ENCODE results near the gene GSK3B. TPM values are rescaled to one million over a fixed set of nuclear protein-coding genes. Genes with fewer than 3 reads are reported as not detected.
"Not testable (repeated sequence)": the region's sequence is repeated elsewhere in the genome, so short reads cannot be mapped to it uniquely, and the experiment has no call there.

Gene GSK3B
- total RNA-seq, 1 donor from 2014 or later, result 34.1 TPM

DNA sequence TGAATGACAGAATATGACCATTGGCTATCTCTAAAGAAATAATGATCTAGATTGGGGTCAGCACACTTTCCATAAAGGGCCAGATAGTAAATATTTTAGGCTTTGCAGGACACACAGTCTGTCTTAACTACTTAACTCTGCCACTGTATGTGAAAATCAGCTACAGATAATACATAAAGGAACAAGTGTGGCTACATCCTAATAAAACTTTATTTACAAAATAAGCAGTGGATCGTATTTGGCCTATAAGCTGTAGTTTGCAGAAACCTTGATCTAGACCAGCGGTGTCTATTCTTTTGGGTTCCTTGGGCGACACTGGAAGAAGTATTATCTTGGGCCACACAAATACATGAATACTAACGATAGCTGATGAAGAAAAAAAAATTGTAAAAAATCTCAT, 27.6 kb downstream of the GSK3B start:
- no peak overlapping the region for H3K4me3 Mint-ChIP-seq
- H3K27me3 Mint-ChIP-seq (ENCODE audit: insufficient read depth), result no peaks in the 10 kb centered on the region
- H3K9me3 Mint-ChIP-seq, result no peaks in the 10 kb centered on the region
- no peak overlapping the region for H3K27ac Mint-ChIP-seq
- H3K36me3 Mint-ChIP-seq (ENCODE audit: low read depth), result peaks cover 10% of the 10 kb centered on the region
- intact Hi-C loops (cut with micrococcal nuclease), result no loop called here
- no peak for DNase-seq (ENCODE audit: low spot score)
- peaks cover 26% of the 10 kb centered on the region for H3K4me1 Mint-ChIP-seq (ENCODE audit: low read depth)

DNA sequence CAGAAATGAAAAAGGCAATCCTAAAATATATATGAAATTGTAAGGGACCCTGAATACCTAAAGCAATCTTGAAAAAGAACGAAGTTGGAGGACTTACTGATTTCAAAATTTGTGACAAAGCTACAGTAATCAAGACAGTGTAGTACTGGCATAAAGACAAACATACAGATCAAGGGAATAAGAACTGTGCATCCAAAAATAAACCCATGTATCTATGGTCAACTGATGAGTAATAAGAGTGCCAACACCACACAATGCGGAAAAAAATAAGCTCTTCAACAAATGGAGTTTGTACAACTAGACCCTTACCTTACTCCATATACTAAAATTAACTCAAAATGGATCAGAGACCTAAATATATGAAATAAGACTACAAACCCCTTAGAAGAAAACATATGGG, 29.6 kb downstream of the GSK3B start:
- H3K4me1 Mint-ChIP-seq (ENCODE audit: low read depth), result peaks cover 34% of the 10 kb centered on the region

GRCh38 chr3:120062474-120062873, 31.8 kb downstream of the GSK3B start:
- intact Hi-C loops (cut with micrococcal nuclease), result no loop called here
- H3K9me3 Mint-ChIP-seq, result no peaks in the 10 kb centered on the region
- DNase-seq (ENCODE audit: low spot score), result no peak
- no peak overlapping the region for H3K27ac Mint-ChIP-seq
- H3K4me3 Mint-ChIP-seq, result no peak overlapping the region
- peaks cover 12% of the 10 kb centered on the region for H3K36me3 Mint-ChIP-seq (ENCODE audit: low read depth)
- H3K27me3 Mint-ChIP-seq (ENCODE audit: insufficient read depth), result no peaks in the 10 kb centered on the region
- H3K4me1 Mint-ChIP-seq (ENCODE audit: low read depth), result peaks cover 36% of the 10 kb centered on the region

More for the DNA sequence above, 29.6 kb downstream of the GSK3B start:
- Mint-ChIP-seq H3K4me3 (no peak overlapping the region), H3K9me3 (no peaks in the 10 kb centered on the region), H3K36me3 (ENCODE audit: low read depth) (peaks cover 12% of the 10 kb centered on the region), H3K27ac (no peak overlapping the region), H3K27me3 (ENCODE audit: insufficient read depth) (no peaks in the 10 kb centered on the region)
- intact Hi-C loops (cut with micrococcal nuclease), result no loop called here
- DNase-seq (ENCODE audit: low spot score), result no peak

DNA sequence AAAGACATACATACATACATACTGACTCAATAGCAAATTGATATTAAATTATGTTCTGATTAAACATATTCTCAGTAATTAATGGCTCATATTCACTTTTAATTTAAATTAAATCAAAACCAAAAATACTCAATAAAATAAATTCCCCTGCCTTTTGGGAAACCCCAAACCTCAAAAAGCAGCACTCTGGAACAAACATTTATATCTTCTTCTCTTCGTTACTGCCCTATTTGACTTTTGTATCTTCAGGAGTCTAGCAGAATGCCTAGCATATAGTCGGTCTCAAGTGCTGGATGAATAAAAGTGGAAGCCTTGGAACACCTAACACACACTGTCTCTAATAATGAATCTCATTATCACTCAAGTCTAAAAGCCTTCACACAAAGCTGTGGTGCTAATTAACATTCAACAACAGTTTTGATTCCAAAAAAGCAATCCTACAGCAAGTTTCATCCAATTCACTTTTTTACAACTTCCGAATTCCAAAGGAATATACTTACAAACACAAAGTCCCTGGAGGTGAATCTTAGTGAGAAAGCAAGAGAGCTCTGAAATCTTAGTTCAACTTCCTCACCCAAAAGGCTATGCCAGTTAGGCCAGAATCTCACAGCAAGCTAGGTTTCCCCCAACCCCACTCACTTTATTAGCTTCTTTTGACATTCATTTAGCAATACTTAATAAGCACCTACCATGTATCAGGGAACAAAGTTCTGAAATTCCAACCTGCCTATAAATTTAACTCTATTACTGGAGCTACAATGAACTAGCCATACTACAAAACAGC, 35.0 kb downstream of the GSK3B start:
- intact Hi-C loops (cut with micrococcal nuclease), result no loop called here
- Mint-ChIP-seq H3K9me3 (peaks cover 5% of the 10 kb centered on the region), H3K4me1 (ENCODE audit: low read depth) (peaks cover 18% of the 10 kb centered on the region), H3K36me3 (ENCODE audit: low read depth) (peaks cover 15% of the 10 kb centered on the region), H3K4me3 (no peak overlapping the region), H3K27ac (no peak overlapping the region), H3K27me3 (ENCODE audit: insufficient read depth) (no peaks in the 10 kb centered on the region)
- DNase-seq (ENCODE audit: low spot score), result no peak

DNA sequence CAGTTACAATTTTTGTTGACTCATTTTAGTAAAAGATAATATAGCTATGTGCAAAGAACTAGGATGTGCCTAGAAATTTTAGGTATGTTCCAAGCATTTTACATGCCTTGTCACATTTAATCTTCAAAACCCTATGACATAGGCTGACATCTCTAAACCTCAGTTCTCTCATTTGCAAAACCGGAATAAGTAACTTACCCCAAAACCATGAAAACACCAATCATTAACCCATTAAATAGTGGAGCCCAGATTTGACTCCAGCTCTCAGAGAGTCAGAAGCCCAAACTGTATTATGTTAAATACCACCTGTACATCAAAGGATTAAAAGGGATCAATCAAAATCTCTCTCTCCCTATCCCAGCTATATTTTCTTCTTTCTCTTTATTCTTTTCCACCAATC, 36.6 kb downstream of the GSK3B start:
- Mint-ChIP-seq H3K4me1 (ENCODE audit: low read depth) (peaks cover 31% of the 10 kb centered on the region), H3K9me3 (peaks cover 9% of the 10 kb centered on the region), H3K27me3 (ENCODE audit: insufficient read depth) (no peaks in the 10 kb centered on the region), H3K36me3 (ENCODE audit: low read depth) (peaks cover 21% of the 10 kb centered on the region), H3K27ac (no peak overlapping the region), H3K4me3 (no peak overlapping the region)
- no peak for DNase-seq (ENCODE audit: low spot score)
- intact Hi-C loops (cut with micrococcal nuclease), result no loop called here

DNA sequence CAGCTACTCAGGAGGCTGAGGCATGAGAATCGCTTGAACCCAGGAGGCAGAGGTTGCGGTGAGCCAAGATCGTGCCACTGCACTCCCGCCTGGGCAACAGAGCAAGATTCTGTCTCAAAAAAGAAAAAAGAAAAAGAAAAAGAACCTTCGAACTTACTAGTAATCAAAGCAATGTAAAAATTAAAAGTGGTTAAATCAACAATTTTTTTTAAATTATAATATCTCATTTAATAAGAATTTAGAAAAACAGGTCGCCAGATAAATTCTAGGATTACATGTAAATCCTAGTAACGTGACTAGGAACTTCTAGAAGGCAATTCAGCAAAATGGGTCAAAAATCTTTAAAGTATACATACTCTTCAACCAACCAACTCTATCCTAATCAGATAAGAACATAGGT, 37.2 kb downstream of the GSK3B start:
- H3K36me3 Mint-ChIP-seq (ENCODE audit: low read depth), result peaks cover 19% of the 10 kb centered on the region
- peaks cover 34% of the 10 kb centered on the region for H3K4me1 Mint-ChIP-seq (ENCODE audit: low read depth)
- H3K4me3 Mint-ChIP-seq, result no peak overlapping the region
- H3K9me3 Mint-ChIP-seq, result peaks cover 9% of the 10 kb centered on the region
- intact Hi-C loops (cut with micrococcal nuclease), result no loop called here
- H3K27ac Mint-ChIP-seq, result no peak overlapping the region
- no peaks in the 10 kb centered on the region for H3K27me3 Mint-ChIP-seq (ENCODE audit: insufficient read depth)
- no peak for DNase-seq (ENCODE audit: low spot score)

DNA sequence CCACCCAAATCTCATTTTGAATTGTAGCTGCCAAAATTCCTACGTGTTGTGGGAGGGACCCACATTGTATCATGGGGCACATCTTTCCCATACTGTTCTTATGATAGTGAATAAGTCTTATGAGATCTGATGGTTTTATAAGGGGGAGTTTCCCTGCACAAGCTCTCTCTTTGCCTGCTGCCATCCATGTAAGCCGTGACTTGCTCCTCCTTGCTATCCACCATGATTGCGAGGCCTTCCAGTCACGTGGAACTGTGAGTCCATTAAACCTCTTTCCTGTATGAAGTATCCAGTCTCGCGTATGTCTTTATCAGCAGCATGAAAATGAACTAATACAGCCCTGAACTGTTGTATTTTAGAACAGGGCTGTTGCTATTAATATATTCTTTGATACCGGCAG, 40.6 kb downstream of the GSK3B start:
- DNase-seq (ENCODE audit: low spot score); intact Hi-C loops (cut with micrococcal nuclease); H3K27ac Mint-ChIP-seq; H3K4me3 Mint-ChIP-seq; H3K9me3 Mint-ChIP-seq; H3K27me3 Mint-ChIP-seq (ENCODE audit: insufficient read depth): not testable (repeated sequence)
- Mint-ChIP-seq H3K4me1 (ENCODE audit: low read depth) (peaks cover 35% of the 10 kb centered on the region), H3K36me3 (ENCODE audit: low read depth) (peaks cover 22% of the 10 kb centered on the region)

- no peak for DNase-seq (ENCODE audit: low spot score)
- H3K36me3 Mint-ChIP-seq (ENCODE audit: low read depth), result peaks cover 22% of the 10 kb centered on the region
- peaks cover 35% of the 10 kb centered on the region for H3K4me1 Mint-ChIP-seq (ENCODE audit: low read depth)
- intact Hi-C loops (cut with micrococcal nuclease), result no loop called here
- no peak overlapping the region for H3K27ac Mint-ChIP-seq
- H3K9me3 Mint-ChIP-seq, result peaks cover 12% of the 10 kb centered on the region
- no peaks in the 10 kb centered on the region for H3K27me3 Mint-ChIP-seq (ENCODE audit: insufficient read depth)
- no peak overlapping the region for H3K4me3 Mint-ChIP-seq
Observed at GRCh38 chr3:120052677-120053076, 41.6 kb downstream of the GSK3B start.

DNA sequence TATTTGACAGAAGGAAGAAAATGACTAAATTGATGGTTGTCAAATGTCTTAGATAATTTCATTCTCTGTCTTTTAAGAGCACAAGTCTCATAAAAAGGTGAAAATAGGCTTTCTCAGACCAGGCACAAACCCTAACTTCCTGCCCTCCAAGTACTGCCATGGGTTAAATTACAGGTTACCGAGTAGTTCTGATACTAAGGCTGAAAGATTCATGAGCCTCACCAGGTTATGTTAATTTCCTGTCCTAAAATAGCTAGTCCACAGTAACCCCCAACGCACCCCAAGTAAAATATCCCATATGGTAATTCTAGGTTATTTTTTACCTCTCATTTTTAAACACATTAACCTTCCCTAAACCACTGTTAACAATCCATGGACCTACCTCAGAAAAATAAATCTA, 42.0 kb downstream of the GSK3B start:
- Mint-ChIP-seq H3K4me1 (ENCODE audit: low read depth) (peaks cover 35% of the 10 kb centered on the region), H3K27ac (no peak overlapping the region), H3K36me3 (ENCODE audit: low read depth) (peaks cover 24% of the 10 kb centered on the region), H3K27me3 (ENCODE audit: insufficient read depth) (no peaks in the 10 kb centered on the region), H3K9me3 (peaks cover 17% of the 10 kb centered on the region), H3K4me3 (no peak overlapping the region)
- intact Hi-C loops (cut with micrococcal nuclease), result no loop called here
- DNase-seq (ENCODE audit: low spot score), result no peak

DNA sequence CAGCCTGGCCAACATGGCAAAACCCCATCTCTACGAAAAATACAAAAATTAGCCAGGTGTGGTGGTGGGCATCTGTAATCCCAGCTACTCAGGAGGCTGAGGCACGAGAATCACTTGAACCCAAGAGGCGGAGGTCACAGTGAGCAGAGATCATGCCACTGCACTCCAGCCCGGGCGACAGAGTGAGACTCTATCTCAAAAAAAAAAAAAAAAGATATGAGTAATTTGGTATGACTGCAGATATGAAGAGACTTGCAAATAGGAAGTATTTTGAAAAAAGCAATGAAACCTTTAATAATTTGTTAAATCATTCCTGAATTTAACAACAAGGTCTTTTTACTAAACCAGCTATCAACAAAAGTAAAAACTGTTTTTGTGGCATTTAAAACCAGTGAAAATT, 42.7 kb downstream of the GSK3B start:
- peaks cover 24% of the 10 kb centered on the region for H3K36me3 Mint-ChIP-seq (ENCODE audit: low read depth)
- intact Hi-C loops (cut with micrococcal nuclease), result not testable (repeated sequence)

GRCh38 chr3:120049881-120050539, 44.2 kb downstream of the GSK3B start:
- no peak for DNase-seq (ENCODE audit: low spot score)
- Mint-ChIP-seq H3K27me3 (ENCODE audit: insufficient read depth) (no peaks in the 10 kb centered on the region), H3K9me3 (peaks cover 30% of the 10 kb centered on the region), H3K4me1 (ENCODE audit: low read depth) (peaks cover 40% of the 10 kb centered on the region), H3K27ac (no peak overlapping the region), H3K36me3 (ENCODE audit: low read depth) (peaks cover 32% of the 10 kb centered on the region), H3K4me3 (no peak overlapping the region)
- intact Hi-C loops (cut with micrococcal nuclease), result no loop called here

More for the DNA sequence above, 42.7 kb downstream of the GSK3B start:
- H3K9me3 Mint-ChIP-seq, result peaks cover 22% of the 10 kb centered on the region
- peaks cover 35% of the 10 kb centered on the region for H3K4me1 Mint-ChIP-seq (ENCODE audit: low read depth)
- not testable (repeated sequence) for H3K4me3 Mint-ChIP-seq; H3K27me3 Mint-ChIP-seq (ENCODE audit: insufficient read depth); DNase-seq (ENCODE audit: low spot score); H3K27ac Mint-ChIP-seq

GRCh38 chr3:120049072-120049471, 45.2 kb downstream of the GSK3B start:
- peaks cover 33% of the 10 kb centered on the region for H3K36me3 Mint-ChIP-seq (ENCODE audit: low read depth)

DNA sequence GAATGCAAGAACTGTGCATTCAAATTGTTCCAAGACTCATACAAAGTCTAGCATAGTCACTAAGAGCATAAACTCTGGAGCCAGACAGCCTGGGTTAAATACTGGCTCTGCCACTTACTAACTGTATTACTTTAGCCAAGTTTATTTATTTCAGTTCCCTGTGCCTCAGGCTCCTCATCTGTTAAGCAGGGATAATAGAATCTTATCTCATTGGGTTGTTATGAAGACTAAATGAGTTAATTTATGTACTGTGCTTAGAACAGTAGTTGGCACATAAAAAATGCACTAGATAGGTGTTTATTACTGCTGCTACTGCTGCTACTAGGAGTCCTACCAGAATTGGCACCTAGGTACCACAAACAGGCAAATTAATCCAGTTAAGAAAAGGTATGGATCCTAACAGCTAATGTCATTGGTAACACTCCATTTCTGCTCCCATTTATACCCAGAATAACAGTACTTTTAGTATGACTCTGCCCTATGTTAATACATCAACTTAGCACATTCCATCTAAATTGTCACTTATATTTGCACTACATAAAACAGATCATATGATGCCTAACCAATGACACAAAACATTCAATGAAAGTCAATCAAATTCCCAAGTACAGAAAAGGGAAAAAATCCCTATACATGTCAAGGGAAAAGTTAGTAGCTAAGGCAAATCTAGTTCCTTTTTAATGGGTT, 45.7 kb downstream of the GSK3B start:
- DNase-seq (ENCODE audit: low spot score), result no peak
- Mint-ChIP-seq H3K27ac (no peak overlapping the region), H3K27me3 (ENCODE audit: insufficient read depth) (no peaks in the 10 kb centered on the region), H3K4me3 (no peak overlapping the region), H3K36me3 (ENCODE audit: low read depth) (peaks cover 35% of the 10 kb centered on the region), H3K9me3 (peaks cover 34% of the 10 kb centered on the region), H3K4me1 (ENCODE audit: low read depth) (peaks cover 31% of the 10 kb centered on the region)
- intact Hi-C loops (cut with micrococcal nuclease), result no loop called here

More at GRCh38 chr3:120049072-120049471, 45.2 kb downstream of the GSK3B start:
- DNase-seq (ENCODE audit: low spot score), result no peak
- Mint-ChIP-seq H3K27ac (no peak overlapping the region), H3K4me1 (ENCODE audit: low read depth) (peaks cover 37% of the 10 kb centered on the region), H3K4me3 (no peak overlapping the region), H3K27me3 (ENCODE audit: insufficient read depth) (no peaks in the 10 kb centered on the region), H3K9me3 (peaks cover 29% of the 10 kb centered on the region)
- intact Hi-C loops (cut with micrococcal nuclease), result no loop called here

Data from activated T-helper 1 cell treated with anti-CD3 and anti-CD28 coated beads, Interleukin-12 subunit alpha, Interleukin-12 subunit beta, Interleukin-2, Interleukin-4 antibody, amounts not matched to agents 30 ng/mL and 10 ng/mL and 1 ng/mL, durations not matched to agents 14 hours and 24 hours and 36 hours (primary cell).